Erythroblast (primary cell): ENCODE measurements around the gene FAM76A.

ENCODE experiments used
- GATA1 ChIP-seq: IDR thresholded peaks from 2 replicates; pipeline ENCODE4 v1.6.1; 2011; ENCODE audit warnings: low read depth, mild to moderate bottlenecking, control low read depth, low read length, moderate library complexity
- POLR2A ChIP-seq: IDR thresholded peaks from 2 replicates; pipeline ENCODE4 v1.6.1; 2011; ENCODE audit warnings: mild to moderate bottlenecking, low read length

DNA sequence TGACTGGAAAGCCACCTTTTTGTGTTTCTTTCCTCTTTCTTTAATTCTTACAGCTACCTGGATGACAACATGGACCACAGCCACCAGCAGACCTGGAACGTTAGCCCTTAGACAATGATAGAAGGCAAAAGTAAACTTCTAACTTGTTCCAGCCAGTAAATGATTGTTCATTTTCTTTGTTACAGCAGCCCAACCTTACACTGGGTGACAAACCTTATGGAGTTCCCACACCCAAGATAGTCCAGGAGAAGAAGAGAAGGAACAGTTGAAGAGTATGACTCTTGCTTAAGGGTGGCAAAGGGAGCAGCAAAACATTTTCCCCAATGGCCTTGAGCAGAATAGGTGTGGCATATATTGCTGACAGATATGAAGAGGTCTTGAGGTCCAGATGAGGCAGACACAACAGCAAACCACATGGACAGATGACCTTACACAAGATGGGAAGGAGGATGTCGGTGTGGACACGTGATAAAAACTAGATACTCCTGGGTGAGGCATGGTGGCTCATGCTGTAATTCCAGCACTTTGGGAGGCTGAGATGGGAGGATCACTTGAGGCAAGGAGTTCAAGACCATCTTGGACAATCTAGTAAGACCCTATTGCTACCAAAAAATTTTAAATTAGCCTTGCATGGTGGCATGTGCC is 11.8 kb upstream of the FAM76A start:
- TF ChIP-seq POLR2A (no peak), GATA1 (no peak)
